Nephron progenitor cell (in vitro differentiated cells): ENCODE measurements around the gene EFCAB7.
A peak's percentile ranks its signal among the peaks of the same experiment; 100 is the strongest.
"Not testable (repeated sequence)": the region's sequence is repeated elsewhere in the genome, so short reads cannot be mapped to it uniquely, and the experiment has no call there.

Experiments used
- DNase-seq: peaks from one replicate; pipeline ENCODE4 v3.0.0; 2021
- H3K27ac Mint-ChIP-seq: 2 replicates; pipeline ENCODE4 v1.8.0; 2021; ENCODE audit warnings: mild to moderate bottlenecking, moderate library complexity, mixed read lengths
- H3K27me3 Mint-ChIP-seq: 2 replicates; pipeline ENCODE4 v1.8.0; 2021; ENCODE audit warnings: mild to moderate bottlenecking, low read depth, mixed read lengths; ENCODE audit not compliant: poor library complexity
- H3K36me3 Mint-ChIP-seq: 2 replicates; pipeline ENCODE4 v1.8.0; 2021; ENCODE audit warnings: low read depth, mixed read lengths
- H3K4me1 Mint-ChIP-seq: 2 replicates; pipeline ENCODE4 v1.8.0; 2021; ENCODE audit warnings: mixed read lengths
- H3K4me3 Mint-ChIP-seq: 2 replicates; pipeline ENCODE4 v1.8.0; 2021; ENCODE audit warnings: mild to moderate bottlenecking, moderate library complexity, mixed read lengths
- H3K9me3 Mint-ChIP-seq: 2 replicates; pipeline ENCODE4 v1.8.0; 2021; ENCODE audit warnings: mild to moderate bottlenecking, moderate library complexity, mixed read lengths
- CTCF ChIP-seq: fragments of 200-600 bp; sonication (generic); IDR thresholded peaks from 2 replicates; pipeline ENCODE4 v1.5.0; 2021; ENCODE audit warnings: antibody characterized with exemption

Gene EFCAB7

DNA sequence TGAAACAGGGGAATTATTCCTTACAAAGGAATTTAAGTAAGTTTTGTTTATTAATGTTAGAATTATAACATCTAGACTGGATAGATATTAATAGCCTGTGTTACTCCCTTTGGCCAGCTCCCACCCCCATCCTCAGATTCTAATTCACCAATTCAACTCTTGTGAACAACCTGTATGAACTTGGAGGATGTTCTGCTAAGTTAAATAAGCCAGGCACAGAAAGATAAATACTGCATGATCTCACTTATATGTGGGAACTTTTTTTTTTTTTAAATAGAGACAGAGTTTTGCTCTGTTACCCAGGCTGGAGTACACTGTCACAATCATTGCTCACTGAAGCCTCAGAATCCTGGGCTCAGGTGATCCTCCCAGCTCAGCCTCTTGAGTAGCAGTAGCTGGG lies 32.2 kb downstream of the EFCAB7 start:
- peaks cover 22% of the 10 kb centered on the region for H3K36me3 Mint-ChIP-seq
- no peak overlapping the region for H3K4me3 Mint-ChIP-seq
- TF ChIP-seq CTCF: no peak
- H3K27ac Mint-ChIP-seq: no peak overlapping the region
- H3K27me3 Mint-ChIP-seq: no peaks in the 10 kb centered on the region
- H3K9me3 Mint-ChIP-seq: no peaks in the 10 kb centered on the region
- H3K4me1 Mint-ChIP-seq: no peaks in the 10 kb centered on the region
- DNase-seq: no peak

- Mint-ChIP-seq H3K4me3 (no peak overlapping the region), H3K36me3 (peaks cover 22% of the 10 kb centered on the region)
- DNase-seq: peak; percentile 45
Measured at GRCh38 chr1:63557365-63557987, 34.2 kb downstream of the EFCAB7 start.

DNA sequence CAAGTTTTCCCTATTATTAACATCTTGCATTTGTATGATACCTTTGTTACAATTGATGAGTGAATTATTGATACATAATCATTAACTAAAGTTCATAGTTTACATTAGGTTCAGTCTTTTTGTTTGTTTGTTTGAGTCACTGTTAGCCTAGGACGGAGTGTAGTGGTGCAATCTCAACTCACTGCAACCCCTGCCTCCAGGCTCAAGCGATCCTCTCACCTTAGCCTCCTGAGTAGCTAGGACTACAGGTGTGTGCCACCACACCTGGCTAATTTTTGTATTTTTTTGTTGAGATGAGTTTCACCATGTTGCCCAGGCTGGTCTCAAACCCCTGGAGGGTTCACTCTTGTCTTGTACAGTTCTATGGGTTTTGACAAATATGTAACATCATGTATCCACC lies 36.0 kb downstream of the EFCAB7 start:
- H3K9me3 Mint-ChIP-seq: peaks cover 3% of the 10 kb centered on the region
- peaks cover 33% of the 10 kb centered on the region for H3K36me3 Mint-ChIP-seq
- no peak for TF ChIP-seq CTCF
- H3K27ac Mint-ChIP-seq: no peak overlapping the region
- no peak overlapping the region for H3K4me3 Mint-ChIP-seq
- H3K4me1 Mint-ChIP-seq: no peaks in the 10 kb centered on the region
- DNase-seq: no peak
- no peaks in the 10 kb centered on the region for H3K27me3 Mint-ChIP-seq

More at GRCh38 chr1:63557365-63557987, 34.2 kb downstream of the EFCAB7 start:
- peak overlapping the region; percentile 8 for H3K27ac Mint-ChIP-seq
- H3K4me1 Mint-ChIP-seq: no peaks in the 10 kb centered on the region
- no peaks in the 10 kb centered on the region for H3K27me3 Mint-ChIP-seq
- TF ChIP-seq CTCF: peak; percentile 57
- H3K9me3 Mint-ChIP-seq: no peaks in the 10 kb centered on the region

- DNase-seq: no peak
- H3K9me3 Mint-ChIP-seq: peaks cover 22% of the 10 kb centered on the region
Measured at GRCh38 chr1:63563745-63564144, 40.4 kb downstream of the EFCAB7 start.

DNA sequence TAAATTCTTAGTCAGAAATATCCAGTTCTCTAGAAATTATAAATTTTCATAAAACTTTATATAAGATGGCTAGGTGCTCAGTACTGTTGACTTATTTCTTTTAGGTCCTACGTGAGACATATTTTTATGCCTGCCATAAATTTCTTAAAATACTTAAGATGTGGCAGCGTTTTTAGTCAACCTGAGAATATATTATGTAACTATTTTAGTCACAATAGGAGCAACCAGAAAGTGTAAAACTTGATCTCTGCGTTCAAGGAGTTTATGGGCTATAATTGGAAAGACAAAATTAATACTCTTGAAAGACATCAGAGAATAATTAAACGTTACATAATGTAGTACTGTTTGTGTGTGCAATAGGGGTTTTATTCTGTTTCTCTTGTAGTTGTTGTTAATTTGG lies 45.7 kb downstream of the EFCAB7 start:
- DNase-seq: no peak
- Mint-ChIP-seq H3K4me1 (no peaks in the 10 kb centered on the region), H3K27me3 (no peaks in the 10 kb centered on the region), H3K4me3 (no peak overlapping the region), H3K27ac (no peak overlapping the region), H3K36me3 (peaks cover 24% of the 10 kb centered on the region), H3K9me3 (peaks cover 22% of the 10 kb centered on the region)
- no peak for TF ChIP-seq CTCF

More at GRCh38 chr1:63563745-63564144, 40.4 kb downstream of the EFCAB7 start:
- H3K4me3 Mint-ChIP-seq: no peak overlapping the region
- no peaks in the 10 kb centered on the region for H3K4me1 Mint-ChIP-seq
- no peaks in the 10 kb centered on the region for H3K27me3 Mint-ChIP-seq
- H3K27ac Mint-ChIP-seq: no peak overlapping the region
- no peak for TF ChIP-seq CTCF
- peaks cover 49% of the 10 kb centered on the region for H3K36me3 Mint-ChIP-seq

DNA sequence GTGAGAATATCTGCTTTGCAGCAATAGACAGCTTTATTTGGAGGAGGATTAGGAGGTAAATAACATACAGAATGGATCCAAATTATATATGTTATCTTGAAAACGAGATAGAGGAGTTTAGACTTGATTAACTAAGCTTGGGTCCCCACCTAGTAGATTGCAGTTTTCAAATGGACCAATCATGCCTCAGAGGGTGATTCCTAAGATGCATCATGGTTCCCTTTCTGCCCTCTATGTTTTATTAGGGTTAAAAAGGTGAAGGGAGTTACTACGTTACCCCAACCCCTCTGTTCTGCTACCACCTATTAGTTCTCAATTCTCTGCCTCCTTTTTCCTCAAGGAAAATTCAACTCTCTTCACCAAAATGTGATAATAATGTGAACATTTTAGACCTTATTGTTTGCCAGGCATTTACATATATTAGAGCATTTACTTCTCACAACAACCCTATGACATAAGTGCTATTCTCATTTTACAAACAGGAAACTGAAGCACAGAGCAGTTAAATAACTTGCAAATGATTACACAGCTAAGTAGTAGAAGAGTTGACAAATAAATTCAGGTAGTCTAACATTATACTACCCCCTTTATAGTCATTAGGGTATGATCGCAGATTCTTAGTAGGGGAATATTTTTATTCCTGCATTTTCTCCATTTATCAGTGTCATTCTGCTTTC lies 46.5 kb downstream of the EFCAB7 start:
- Mint-ChIP-seq H3K9me3 (peaks cover 15% of the 10 kb centered on the region), H3K36me3 (peaks cover 17% of the 10 kb centered on the region), H3K4me3 (no peak overlapping the region), H3K4me1 (no peaks in the 10 kb centered on the region), H3K27me3 (no peaks in the 10 kb centered on the region), H3K27ac (no peak overlapping the region)
- no peak for DNase-seq
- no peak for TF ChIP-seq CTCF

GRCh38 chr1:63572686-63573085 lies 49.4 kb downstream of the EFCAB7 start:
- not testable (repeated sequence) for H3K27me3 Mint-ChIP-seq, H3K9me3 Mint-ChIP-seq, H3K4me3 Mint-ChIP-seq, H3K36me3 Mint-ChIP-seq, H3K4me1 Mint-ChIP-seq, DNase-seq, H3K27ac Mint-ChIP-seq

GRCh38 chr1:63574203-63574796 lies 51.0 kb downstream of the EFCAB7 start:
- H3K36me3 Mint-ChIP-seq, H3K27ac Mint-ChIP-seq, H3K9me3 Mint-ChIP-seq, H3K27me3 Mint-ChIP-seq, DNase-seq, H3K4me1 Mint-ChIP-seq, H3K4me3 Mint-ChIP-seq: not testable (repeated sequence)
